ENCODE data around the gene S100A10.

S100A10 gene

GRCh38 chr1:151980287-151981177 lies 13.1 kb downstream of the S100A10 start:
- Histone ChIP-seq H3K27me3 (ENCODE audit: insufficient read depth, poor library complexity, severe bottlenecking) (no peaks in the 10 kb centered on the region), H3K4me3 (replicated peaks; ENCODE audit: insufficient read depth, low read length) (no peak overlapping the region), H3K27ac (replicated peaks) (no peak overlapping the region)
- no peak for DNase-seq (ENCODE audit: low read depth in 1 of 2, low spot score in 1 of 2)
- TF ChIP-seq GABPA (IDR thresholded peaks at IDR 0.05; ENCODE audit: low read depth) (no peak), POLR2AphosphoS5 (IDR thresholded peaks at IDR 0.05; ENCODE audit: low read depth) (no peak), SPI1 (IDR thresholded peaks at IDR 0.05; ENCODE audit: borderline replicate concordance, low read depth) (no peak), REST (IDR thresholded peaks at IDR 0.05; ENCODE audit: insufficient replicate concordance, low read depth) (no peak)
- TF ChIP-seq, protein P1, sequence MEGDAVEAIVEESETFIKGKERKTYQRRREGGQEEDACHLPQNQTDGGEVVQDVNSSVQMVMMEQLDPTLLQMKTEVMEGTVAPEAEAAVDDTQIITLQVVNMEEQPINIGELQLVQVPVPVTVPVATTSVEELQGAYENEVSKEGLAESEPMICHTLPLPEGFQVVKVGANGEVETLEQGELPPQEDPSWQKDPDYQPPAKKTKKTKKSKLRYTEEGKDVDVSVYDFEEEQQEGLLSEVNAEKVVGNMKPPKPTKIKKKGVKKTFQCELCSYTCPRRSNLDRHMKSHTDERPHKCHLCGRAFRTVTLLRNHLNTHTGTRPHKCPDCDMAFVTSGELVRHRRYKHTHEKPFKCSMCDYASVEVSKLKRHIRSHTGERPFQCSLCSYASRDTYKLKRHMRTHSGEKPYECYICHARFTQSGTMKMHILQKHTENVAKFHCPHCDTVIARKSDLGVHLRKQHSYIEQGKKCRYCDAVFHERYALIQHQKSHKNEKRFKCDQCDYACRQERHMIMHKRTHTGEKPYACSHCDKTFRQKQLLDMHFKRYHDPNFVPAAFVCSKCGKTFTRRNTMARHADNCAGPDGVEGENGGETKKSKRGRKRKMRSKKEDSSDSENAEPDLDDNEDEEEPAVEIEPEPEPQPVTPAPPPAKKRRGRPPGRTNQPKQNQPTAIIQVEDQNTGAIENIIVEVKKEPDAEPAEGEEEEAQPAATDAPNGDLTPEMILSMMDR (IDR thresholded peaks at IDR 0.05; ENCODE audit: insufficient read depth, low read length), result no peak

- Histone ChIP-seq H3K27me3 (ENCODE audit: insufficient read depth, poor library complexity, severe bottlenecking) (no peaks in the 10 kb centered on the region), H3K4me3 (replicated peaks; ENCODE audit: insufficient read depth, low read length) (no peak overlapping the region), H3K27ac (replicated peaks) (no peak overlapping the region)
- no peak for DNase-seq (ENCODE audit: low read depth in 1 of 2, low spot score in 1 of 2)
- TF ChIP-seq POLR2AphosphoS5 (IDR thresholded peaks at IDR 0.05; ENCODE audit: low read depth) (no peak), SPI1 (IDR thresholded peaks at IDR 0.05; ENCODE audit: borderline replicate concordance, low read depth) (no peak), GABPA (IDR thresholded peaks at IDR 0.05; ENCODE audit: low read depth) (no peak), REST (IDR thresholded peaks at IDR 0.05; ENCODE audit: insufficient replicate concordance, low read depth) (no peak)
- TF ChIP-seq, protein P1 (IDR thresholded peaks at IDR 0.05; ENCODE audit: insufficient read depth, low read length), result no peak
Observed at GRCh38 chr1:151978922-151979321, 14.7 kb downstream of the S100A10 start.

GRCh38 chr1:151977662-151978230 lies 15.9 kb downstream of the S100A10 start:
- H3K27ac ChIP-seq (replicated peaks), result no peak overlapping the region
- DNase-seq (ENCODE audit: low read depth in 1 of 2, low spot score in 1 of 2), result no peak
- H3K4me3 ChIP-seq (replicated peaks; ENCODE audit: insufficient read depth, low read length), result no peak overlapping the region

More at GRCh38 chr1:151977662-151978230, 15.9 kb downstream of the S100A10 start:
- H3K27me3 ChIP-seq (ENCODE audit: insufficient read depth, poor library complexity, severe bottlenecking), result no peaks in the 10 kb centered on the region
- TF ChIP-seq SPI1 (IDR thresholded peaks at IDR 0.05; ENCODE audit: borderline replicate concordance, low read depth) (no peak), GABPA (IDR thresholded peaks at IDR 0.05; ENCODE audit: low read depth) (no peak), POLR2AphosphoS5 (IDR thresholded peaks at IDR 0.05; ENCODE audit: low read depth) (no peak), REST (IDR thresholded peaks at IDR 0.05; ENCODE audit: insufficient replicate concordance, low read depth) (no peak)
- TF ChIP-seq, protein P1 (IDR thresholded peaks at IDR 0.05; ENCODE audit: insufficient read depth, low read length), result no peak
